ENCODE results near the gene GPC6.

DNA sequence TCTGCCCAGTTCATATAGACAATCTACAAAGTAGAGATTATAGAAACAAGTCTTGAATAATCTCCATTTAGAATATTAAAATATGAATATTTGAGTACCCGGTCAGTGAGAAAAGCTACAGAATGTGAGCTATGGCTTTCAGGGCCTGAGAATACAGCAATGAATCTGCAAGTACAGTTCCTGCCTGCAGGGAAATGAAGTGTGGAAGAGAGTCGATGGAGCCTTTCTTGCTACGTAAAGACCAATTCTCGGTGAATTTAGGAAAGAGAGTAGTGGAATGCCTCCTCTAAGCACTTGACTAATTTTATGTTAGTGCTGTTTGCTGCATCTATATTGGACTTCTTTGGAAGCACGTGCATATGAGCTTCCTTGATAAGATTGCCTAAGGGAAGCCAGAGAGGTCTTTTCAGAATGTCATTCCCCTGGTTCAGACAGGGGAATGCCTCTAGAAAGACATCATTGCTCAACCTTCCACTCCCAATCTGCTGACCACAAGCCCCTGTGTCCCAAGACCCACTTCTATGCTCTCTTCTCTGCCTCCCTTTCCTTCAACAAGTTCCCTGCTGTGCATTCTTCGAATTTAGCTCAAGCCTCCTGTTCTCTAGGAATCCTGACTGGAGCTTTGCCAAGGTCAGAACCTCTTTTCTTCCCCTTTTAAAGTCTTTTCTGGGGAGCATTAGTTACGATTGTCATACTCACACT is 41.9 kb downstream of the GPC6 start:
- TF ChIP-seq, protein P1, sequence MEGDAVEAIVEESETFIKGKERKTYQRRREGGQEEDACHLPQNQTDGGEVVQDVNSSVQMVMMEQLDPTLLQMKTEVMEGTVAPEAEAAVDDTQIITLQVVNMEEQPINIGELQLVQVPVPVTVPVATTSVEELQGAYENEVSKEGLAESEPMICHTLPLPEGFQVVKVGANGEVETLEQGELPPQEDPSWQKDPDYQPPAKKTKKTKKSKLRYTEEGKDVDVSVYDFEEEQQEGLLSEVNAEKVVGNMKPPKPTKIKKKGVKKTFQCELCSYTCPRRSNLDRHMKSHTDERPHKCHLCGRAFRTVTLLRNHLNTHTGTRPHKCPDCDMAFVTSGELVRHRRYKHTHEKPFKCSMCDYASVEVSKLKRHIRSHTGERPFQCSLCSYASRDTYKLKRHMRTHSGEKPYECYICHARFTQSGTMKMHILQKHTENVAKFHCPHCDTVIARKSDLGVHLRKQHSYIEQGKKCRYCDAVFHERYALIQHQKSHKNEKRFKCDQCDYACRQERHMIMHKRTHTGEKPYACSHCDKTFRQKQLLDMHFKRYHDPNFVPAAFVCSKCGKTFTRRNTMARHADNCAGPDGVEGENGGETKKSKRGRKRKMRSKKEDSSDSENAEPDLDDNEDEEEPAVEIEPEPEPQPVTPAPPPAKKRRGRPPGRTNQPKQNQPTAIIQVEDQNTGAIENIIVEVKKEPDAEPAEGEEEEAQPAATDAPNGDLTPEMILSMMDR (conservative IDR thresholded peaks at IDR 0.05) = no peak
- no peak for TF ChIP-seq EZH2 (IDR thresholded peaks at IDR 0.05; ENCODE audit: low read depth)
